GM12891 (cell line): ENCODE results near the gene CUBN.

Experiments
- DNase-seq: peaks from one replicate; pipeline ENCODE4 v3.0.0; 2011; ENCODE audit warnings: low spot score; ENCODE audit not compliant: insufficient read length
- FAIRE-seq: peaks from 2 replicates; lab custom pipeline; 2011; peaks lifted over from hg19 to GRCh38; lab: Jason Lieb, UNC
- PAX5 ChIP-seq: IDR thresholded peaks from 2 replicates; pipeline ENCODE4 v1.6.1; 2011; ENCODE audit warnings: low read length, moderate library complexity, mild to moderate bottlenecking; ENCODE audit not compliant: insufficient read depth, severe bottlenecking
- POLR2A ChIP-seq: IDR thresholded peaks from 2 replicates; pipeline ENCODE4 v1.6.1; 2011; ENCODE audit warnings: low read depth, low read length, control low read depth
- POLR2AphosphoS5 ChIP-seq: IDR thresholded peaks from 2 replicates; pipeline ENCODE4 v1.6.1; 2011; ENCODE audit warnings: low read depth, low read length, control low read depth
- POU2F2 ChIP-seq: IDR thresholded peaks from 2 replicates; pipeline ENCODE4 v1.6.1; 2011; ENCODE audit warnings: low read depth, mild to moderate bottlenecking, control low read depth, low read length, moderate library complexity
- SPI1 ChIP-seq: IDR thresholded peaks from 2 replicates; pipeline ENCODE4 v1.6.1; 2011; ENCODE audit warnings: low read depth, low read length, control low read depth
- TAF1 ChIP-seq: IDR thresholded peaks from 2 replicates; pipeline ENCODE4 v1.6.1; 2011; ENCODE audit warnings: low read depth, low read length, control low read depth

The CUBN gene

GRCh38 chr10:17033529-17034260, 95.9 kb downstream of the CUBN start:
- FAIRE-seq = no peak
- no peak for DNase-seq
- TF ChIP-seq POU2F2 (no peak), SPI1 (no peak), PAX5 (no peak), POLR2AphosphoS5 (no peak), TAF1 (no peak), POLR2A (no peak)

GRCh38 chr10:17031637-17032635, 97.7 kb downstream of the CUBN start:
- FAIRE-seq (no peak), DNase-seq (no peak)
- no peak for TF ChIP-seq POU2F2
- TF ChIP-seq POLR2A = no peak
- TF ChIP-seq SPI1 = no peak
- no peak for TF ChIP-seq POLR2AphosphoS5
- TF ChIP-seq PAX5 = no peak
- TF ChIP-seq TAF1 = no peak

GRCh38 chr10:17029581-17030271, 99.9 kb downstream of the CUBN start:
- FAIRE-seq = no peak
- TF ChIP-seq PAX5 (no peak), POU2F2 (no peak), TAF1 (no peak), SPI1 (no peak), POLR2A (no peak), POLR2AphosphoS5 (no peak)
- DNase-seq = no peak

- no peak for FAIRE-seq
- no peak for TF ChIP-seq POU2F2
- TF ChIP-seq TAF1 = no peak
- no peak for TF ChIP-seq POLR2A
- no peak for TF ChIP-seq PAX5
- no peak for TF ChIP-seq SPI1
- no peak for TF ChIP-seq POLR2AphosphoS5
- no peak for DNase-seq
Measured at GRCh38 chr10:17029239-17029580, 100.4 kb downstream of the CUBN start.

- no peak for DNase-seq
- TF ChIP-seq TAF1 = no peak
- TF ChIP-seq SPI1 = no peak
- TF ChIP-seq PAX5 = no peak
- TF ChIP-seq POLR2A = no peak
- TF ChIP-seq POU2F2 = no peak
- no peak for TF ChIP-seq POLR2AphosphoS5
- no peak for FAIRE-seq
Measured at GRCh38 chr10:17028798-17029197, 100.8 kb downstream of the CUBN start.

- DNase-seq = no peak
- TF ChIP-seq PAX5 = no peak
- peak; percentile 21; the same call in 1 of the 2 replicates for TF ChIP-seq POU2F2
- no peak for TF ChIP-seq TAF1
- FAIRE-seq = no peak
Measured at GRCh38 chr10:17026686-17027485, 102.7 kb downstream of the CUBN start.

- TF ChIP-seq PAX5 (no peak), SPI1 (peak; percentile 60)
- no peak for FAIRE-seq
- DNase-seq = no peak
Measured at GRCh38 chr10:17025444-17026295, 103.9 kb downstream of the CUBN start.

GRCh38 chr10:17024461-17024860, 105.2 kb downstream of the CUBN start:
- DNase-seq (no peak), FAIRE-seq (no peak)
- TF ChIP-seq POLR2AphosphoS5 (no peak), SPI1 (no peak), POLR2A (no peak), POU2F2 (no peak), PAX5 (no peak), TAF1 (no peak)
